T-helper 1 cell treated with Interleukin-12 subunit alpha and Interleukin-12 subunit beta and Interleukin-4 antibody, amounts not matched to agents 30 ng/mL and 1 ng/mL, for 36 hours (primary cell): ENCODE measurements around the gene IQGAP1. TPM values are rescaled to one million over a fixed set of nuclear protein-coding genes. Genes with fewer than 3 reads are reported as not detected.
"Not testable (repeated sequence)": the region's sequence is repeated elsewhere in the genome, so short reads cannot be mapped to it uniquely, and the experiment has no call there.

Source experiments
- intact Hi-C: fragments of 100-400 bp; cut with micrococcal nuclease; formaldehyde crosslinking; loops from one replicate; pipeline ENCODE4 v1.15.1; 2024
- total RNA-seq: library from RNA; stranded (reverse); gene quantifications from 2 replicates; pipeline ENCODE4 v1.2.3, GENCODE V29; 2022

The IQGAP1 gene
- total RNA-seq, 1 donor from 2014 or later: 196 TPM

GRCh38 chr15:90408657-90409056 lies 20.6 kb downstream of the IQGAP1 start:
- intact Hi-C loops: loop anchor here (1.0 to 2.0 kb wide), 3 partner anchors 8 to 20 kb away; partner anchors contain the start of gene IQGAP1

- intact Hi-C loops: loop anchor here (2.0 kb wide), 1 partner anchor 21 kb away; the partner anchor contains the start of gene IQGAP1
Observed at GRCh38 chr15:90409587-90409986, 21.5 kb downstream of the IQGAP1 start.

- intact Hi-C loops: not testable (repeated sequence)
Observed at GRCh38 chr15:90410316-90410715, 22.3 kb downstream of the IQGAP1 start.

GRCh38 chr15:90411176-90411575 lies 23.1 kb downstream of the IQGAP1 start:
- intact Hi-C loops: no loop called here

GRCh38 chr15:90412356-90413194 lies 24.5 kb downstream of the IQGAP1 start:
- intact Hi-C loops: loop anchor here (1.0 kb wide), 1 partner anchor 10 kb away; no protein-coding TSS in a partner anchor

GRCh38 chr15:90413411-90414379 lies 25.7 kb downstream of the IQGAP1 start:
- intact Hi-C loops: no loop called here

GRCh38 chr15:90414408-90415028 lies 26.5 kb downstream of the IQGAP1 start:
- intact Hi-C loops: loop anchor here (5.0 kb wide), 1 partner anchor 68 kb away; no protein-coding TSS in a partner anchor

GRCh38 chr15:90416052-90416451 lies 28.0 kb downstream of the IQGAP1 start:
- intact Hi-C loops: loop anchor here (5.0 kb wide), 1 partner anchor 66 kb away; no protein-coding TSS in a partner anchor

- intact Hi-C loops: loop anchor here (1.0 to 5.0 kb wide), 6 partner anchors 10 to 511 kb away; no protein-coding TSS in a partner anchor
Observed at GRCh38 chr15:90418627-90419026, 30.6 kb downstream of the IQGAP1 start.

- intact Hi-C loops: loop anchor here (1.0 to 5.0 kb wide), 6 partner anchors 11 to 510 kb away; no protein-coding TSS in a partner anchor
Observed at GRCh38 chr15:90419206-90419605, 31.2 kb downstream of the IQGAP1 start.

GRCh38 chr15:90419738-90420406 lies 31.8 kb downstream of the IQGAP1 start:
- intact Hi-C loops: loop anchor here (1.0 to 5.0 kb wide), 6 partner anchors 12 to 509 kb away; no protein-coding TSS in a partner anchor

GRCh38 chr15:90420451-90420850 lies 32.4 kb downstream of the IQGAP1 start:
- intact Hi-C loops: no loop called here

- intact Hi-C loops: no loop called here
Observed at GRCh38 chr15:90421527-90421926, 33.5 kb downstream of the IQGAP1 start.

- intact Hi-C loops: no loop called here
Observed at GRCh38 chr15:90422043-90422442, 34.0 kb downstream of the IQGAP1 start.

GRCh38 chr15:90422936-90423335 lies 34.9 kb downstream of the IQGAP1 start:
- intact Hi-C loops: no loop called here

- intact Hi-C loops: no loop called here
Observed at GRCh38 chr15:90423801-90424319, 35.8 kb downstream of the IQGAP1 start.

- intact Hi-C loops: no loop called here
Observed at GRCh38 chr15:90425726-90426346, 37.8 kb downstream of the IQGAP1 start.

- intact Hi-C loops: no loop called here
Observed at GRCh38 chr15:90427185-90427584, 39.1 kb downstream of the IQGAP1 start.

- intact Hi-C loops: loop anchor here (2.0 to 5.0 kb wide), 2 partner anchors 69 to 110 kb away; no protein-coding TSS in a partner anchor
Observed at GRCh38 chr15:90432253-90432652, 44.2 kb downstream of the IQGAP1 start.
